ENCODE measurements around the gene GRK5.

DNA sequence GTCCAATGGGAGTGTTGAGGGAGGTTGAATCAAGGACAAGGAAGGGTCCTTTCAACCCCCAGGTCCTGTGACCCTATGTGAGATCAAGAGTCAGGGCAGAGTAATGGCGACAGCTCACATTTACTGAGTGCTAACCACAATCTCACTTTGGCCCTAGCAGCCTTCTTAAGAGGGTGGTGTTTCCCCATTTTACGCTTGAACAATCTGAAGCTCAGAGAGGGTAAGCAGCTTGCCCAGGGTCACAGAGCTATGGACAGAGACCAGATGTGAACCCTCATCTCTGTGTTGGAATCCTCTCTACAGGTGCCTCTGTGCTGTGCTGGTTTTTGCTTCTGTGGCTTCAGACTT lies 102.0 kb downstream of the GRK5 start:
- TF ChIP-seq, protein P1, sequence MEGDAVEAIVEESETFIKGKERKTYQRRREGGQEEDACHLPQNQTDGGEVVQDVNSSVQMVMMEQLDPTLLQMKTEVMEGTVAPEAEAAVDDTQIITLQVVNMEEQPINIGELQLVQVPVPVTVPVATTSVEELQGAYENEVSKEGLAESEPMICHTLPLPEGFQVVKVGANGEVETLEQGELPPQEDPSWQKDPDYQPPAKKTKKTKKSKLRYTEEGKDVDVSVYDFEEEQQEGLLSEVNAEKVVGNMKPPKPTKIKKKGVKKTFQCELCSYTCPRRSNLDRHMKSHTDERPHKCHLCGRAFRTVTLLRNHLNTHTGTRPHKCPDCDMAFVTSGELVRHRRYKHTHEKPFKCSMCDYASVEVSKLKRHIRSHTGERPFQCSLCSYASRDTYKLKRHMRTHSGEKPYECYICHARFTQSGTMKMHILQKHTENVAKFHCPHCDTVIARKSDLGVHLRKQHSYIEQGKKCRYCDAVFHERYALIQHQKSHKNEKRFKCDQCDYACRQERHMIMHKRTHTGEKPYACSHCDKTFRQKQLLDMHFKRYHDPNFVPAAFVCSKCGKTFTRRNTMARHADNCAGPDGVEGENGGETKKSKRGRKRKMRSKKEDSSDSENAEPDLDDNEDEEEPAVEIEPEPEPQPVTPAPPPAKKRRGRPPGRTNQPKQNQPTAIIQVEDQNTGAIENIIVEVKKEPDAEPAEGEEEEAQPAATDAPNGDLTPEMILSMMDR (IDR thresholded peaks at IDR 0.05; ENCODE audit: low read depth, low read length, poor library complexity, severe bottlenecking): no peak
- no peak for TF ChIP-seq EZH2phosphoT487 (IDR thresholded peaks at IDR 0.05; ENCODE audit: borderline replicate concordance, low read length)
